ENCODE results near the gene DSCAM.
A peak's percentile ranks its signal among the peaks of the same experiment; 100 is the strongest.

DSCAM gene

GRCh38 chr21:40760821-40761220 is 86.1 kb downstream of the DSCAM start:
- DNase-seq, result peak; percentile 4

GRCh38 chr21:40759061-40759460 is 87.9 kb downstream of the DSCAM start:
- no peak for DNase-seq

- no peak for DNase-seq
Measured at GRCh38 chr21:40757366-40757765, 89.6 kb downstream of the DSCAM start.

- no peak for DNase-seq
Measured at GRCh38 chr21:40754466-40754865, 92.5 kb downstream of the DSCAM start.

GRCh38 chr21:40753756-40754155 is 93.2 kb downstream of the DSCAM start:
- no peak for DNase-seq

- DNase-seq, result no peak
Measured at GRCh38 chr21:40752125-40752524, 94.8 kb downstream of the DSCAM start.

- DNase-seq, result no peak
Measured at GRCh38 chr21:40751221-40751620, 95.7 kb downstream of the DSCAM start.

- no peak for DNase-seq
Measured at GRCh38 chr21:40736145-40736544, 110.8 kb downstream of the DSCAM start.

GRCh38 chr21:40733024-40733397 is 113.9 kb downstream of the DSCAM start:
- DNase-seq, result no peak

- DNase-seq, result peak; percentile 37
Measured at GRCh38 chr21:40732253-40733023, 114.5 kb downstream of the DSCAM start.

- DNase-seq, result no peak
Measured at GRCh38 chr21:40731206-40731605, 115.8 kb downstream of the DSCAM start.

GRCh38 chr21:40730426-40730800 is 116.5 kb downstream of the DSCAM start:
- no peak for DNase-seq

GRCh38 chr21:40729761-40730425 is 117.1 kb downstream of the DSCAM start:
- no peak for DNase-seq

GRCh38 chr21:40723966-40724365 is 123.0 kb downstream of the DSCAM start:
- no peak for DNase-seq

GRCh38 chr21:40723317-40723716 is 123.6 kb downstream of the DSCAM start:
- no peak for DNase-seq

- DNase-seq, result no peak
Measured at GRCh38 chr21:40719615-40720014, 127.3 kb downstream of the DSCAM start.

- no peak for DNase-seq
Measured at GRCh38 chr21:40717028-40717427, 129.9 kb downstream of the DSCAM start.

- peak; percentile 2 for DNase-seq
Measured at GRCh38 chr21:40714536-40714935, 132.4 kb downstream of the DSCAM start.

- DNase-seq, result no peak
Measured at GRCh38 chr21:40707656-40708244, 139.2 kb downstream of the DSCAM start.

- DNase-seq, result peak; percentile 10
Measured at GRCh38 chr21:40706806-40707655, 139.9 kb downstream of the DSCAM start.

GRCh38 chr21:40706176-40706575 is 140.8 kb downstream of the DSCAM start:
- no peak for DNase-seq

- DNase-seq, result no peak
Measured at GRCh38 chr21:40704141-40704540, 142.8 kb downstream of the DSCAM start.

GRCh38 chr21:40699366-40699765 is 147.6 kb downstream of the DSCAM start:
- no peak for DNase-seq
